Dermis microvascular lymphatic vessel endothelial cell (primary cell): ENCODE measurements around the gene SLC1A2. TPM values are rescaled to one million over a fixed set of nuclear protein-coding genes. Genes with fewer than 3 reads are reported as not detected.

Experiments
- DNase-seq, 2 donors: peaks; one replicate each; pipeline versions ENCODE4 v3.0.0 to v3.0.0-alpha.2; 2010; ENCODE audit warnings: low read depth in 2 of 2
- total RNA-seq: library from RNA; depleted of rRNA; stranded (reverse); fragments of >200 nt; gene quantifications from 2 replicates; pipeline ENCODE4 v1.2.1, GENCODE V29; 2014

Gene SLC1A2
- total RNA-seq, 1 donor from 2014 or later: not detected

- DNase-seq: no peak
These were observed 67.1 kb downstream of the SLC1A2 start for GRCh38 chr11:35352077-35352888.

- no peak for DNase-seq
These were observed 69.5 kb downstream of the SLC1A2 start for GRCh38 chr11:35349897-35350296.

- no peak for DNase-seq
These were observed 70.3 kb downstream of the SLC1A2 start for GRCh38 chr11:35348898-35349687.

- no peak for DNase-seq
These were observed 71.4 kb downstream of the SLC1A2 start for GRCh38 chr11:35347921-35348331.

- DNase-seq: no peak
These were observed 72.0 kb downstream of the SLC1A2 start for GRCh38 chr11:35347173-35347878.

GRCh38 chr11:35346472-35347156 is 72.7 kb downstream of the SLC1A2 start:
- no peak for DNase-seq

GRCh38 chr11:35344681-35345574 is 74.4 kb downstream of the SLC1A2 start:
- no peak for DNase-seq

GRCh38 chr11:35343033-35343598 is 76.2 kb downstream of the SLC1A2 start:
- no peak for DNase-seq

- no peak for DNase-seq
These were observed 78.6 kb downstream of the SLC1A2 start for GRCh38 chr11:35340715-35341114.

- DNase-seq: no peak
These were observed 79.3 kb downstream of the SLC1A2 start for GRCh38 chr11:35340071-35340470.

GRCh38 chr11:35338921-35339320 is 80.4 kb downstream of the SLC1A2 start:
- DNase-seq: no peak

GRCh38 chr11:35337914-35338305 is 81.4 kb downstream of the SLC1A2 start:
- DNase-seq: no peak

GRCh38 chr11:35337136-35337913 is 82.0 kb downstream of the SLC1A2 start:
- peak in 1 of 2 donors; percentile 49 for DNase-seq

GRCh38 chr11:35336726-35337125 is 82.6 kb downstream of the SLC1A2 start:
- DNase-seq: no peak

- no peak for DNase-seq
These were observed 84.1 kb downstream of the SLC1A2 start for GRCh38 chr11:35335226-35335625.

- DNase-seq: no peak
These were observed 84.8 kb downstream of the SLC1A2 start for GRCh38 chr11:35334385-35335090.

- DNase-seq: no peak
These were observed 86.8 kb downstream of the SLC1A2 start for GRCh38 chr11:35332524-35332923.

GRCh38 chr11:35330931-35331330 is 88.4 kb downstream of the SLC1A2 start:
- DNase-seq: no peak
